Stimulated activated CD8-positive, alpha-beta memory T cell treated with anti-CD3 and anti-CD28 coated beads, Interleukin-15, amount 100 ng/mL, for 1 hour (primary cell): ENCODE results near the gene ACAP1.

Experiments used
- DNase-seq: peaks from one replicate; pipeline ENCODE4 v3.0.0-alpha.2; 2020; ENCODE audit warnings: low read depth

ACAP1 gene, protein sequence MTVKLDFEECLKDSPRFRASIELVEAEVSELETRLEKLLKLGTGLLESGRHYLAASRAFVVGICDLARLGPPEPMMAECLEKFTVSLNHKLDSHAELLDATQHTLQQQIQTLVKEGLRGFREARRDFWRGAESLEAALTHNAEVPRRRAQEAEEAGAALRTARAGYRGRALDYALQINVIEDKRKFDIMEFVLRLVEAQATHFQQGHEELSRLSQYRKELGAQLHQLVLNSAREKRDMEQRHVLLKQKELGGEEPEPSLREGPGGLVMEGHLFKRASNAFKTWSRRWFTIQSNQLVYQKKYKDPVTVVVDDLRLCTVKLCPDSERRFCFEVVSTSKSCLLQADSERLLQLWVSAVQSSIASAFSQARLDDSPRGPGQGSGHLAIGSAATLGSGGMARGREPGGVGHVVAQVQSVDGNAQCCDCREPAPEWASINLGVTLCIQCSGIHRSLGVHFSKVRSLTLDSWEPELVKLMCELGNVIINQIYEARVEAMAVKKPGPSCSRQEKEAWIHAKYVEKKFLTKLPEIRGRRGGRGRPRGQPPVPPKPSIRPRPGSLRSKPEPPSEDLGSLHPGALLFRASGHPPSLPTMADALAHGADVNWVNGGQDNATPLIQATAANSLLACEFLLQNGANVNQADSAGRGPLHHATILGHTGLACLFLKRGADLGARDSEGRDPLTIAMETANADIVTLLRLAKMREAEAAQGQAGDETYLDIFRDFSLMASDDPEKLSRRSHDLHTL

DNA sequence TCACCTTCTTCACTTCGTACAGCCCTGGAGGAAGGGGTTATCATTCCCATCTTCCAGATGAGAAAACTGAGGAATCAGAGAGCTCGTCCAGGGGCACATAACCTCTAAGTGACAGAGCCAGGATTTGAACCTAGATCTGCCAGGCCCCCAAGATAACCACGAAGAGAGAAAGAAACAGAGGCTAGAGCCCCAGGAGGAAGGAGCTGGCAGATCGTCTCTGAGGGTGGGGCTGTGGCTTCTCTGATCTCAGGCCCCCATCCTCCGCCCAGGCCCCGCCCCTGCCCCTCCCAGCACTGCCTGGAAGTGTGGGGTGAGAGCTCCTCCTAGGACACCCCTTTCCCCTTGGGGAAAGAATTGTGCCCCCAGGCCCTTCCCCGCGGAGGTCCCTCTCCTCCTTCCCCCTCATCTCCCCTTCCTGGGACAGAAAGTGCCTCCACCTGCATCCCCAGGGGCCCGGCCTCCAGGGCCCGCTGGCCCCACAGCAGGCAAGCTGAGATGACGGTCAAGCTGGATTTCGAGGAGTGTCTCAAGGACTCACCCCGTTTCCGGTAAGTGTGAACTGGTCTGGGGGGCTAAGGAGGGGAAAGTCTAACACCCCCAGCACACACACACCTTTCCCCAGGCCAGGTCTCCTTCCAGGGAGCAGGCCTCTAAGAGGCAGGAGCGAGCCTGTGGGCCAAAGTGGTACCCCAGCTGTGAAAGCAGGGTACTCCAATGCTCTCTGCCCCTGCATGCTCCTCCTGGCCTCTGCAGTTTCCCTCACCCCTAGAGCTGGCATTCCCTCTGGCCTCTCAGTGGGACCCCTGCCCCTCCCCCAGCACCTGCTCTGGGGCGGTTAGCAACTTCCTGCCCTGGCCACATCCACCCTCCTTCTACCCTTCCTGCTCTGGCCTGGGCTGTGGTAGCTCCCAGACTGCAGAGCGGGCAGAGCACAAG lies at the start of gene ACAP1:
Gene ACAP1, plus strand, starts transcription at position 290 of the 936 bp plus-strand sequence. Its CDS starts 206 bp downstream, at position 496.
- DNase-seq = peak; percentile 77

DNA sequence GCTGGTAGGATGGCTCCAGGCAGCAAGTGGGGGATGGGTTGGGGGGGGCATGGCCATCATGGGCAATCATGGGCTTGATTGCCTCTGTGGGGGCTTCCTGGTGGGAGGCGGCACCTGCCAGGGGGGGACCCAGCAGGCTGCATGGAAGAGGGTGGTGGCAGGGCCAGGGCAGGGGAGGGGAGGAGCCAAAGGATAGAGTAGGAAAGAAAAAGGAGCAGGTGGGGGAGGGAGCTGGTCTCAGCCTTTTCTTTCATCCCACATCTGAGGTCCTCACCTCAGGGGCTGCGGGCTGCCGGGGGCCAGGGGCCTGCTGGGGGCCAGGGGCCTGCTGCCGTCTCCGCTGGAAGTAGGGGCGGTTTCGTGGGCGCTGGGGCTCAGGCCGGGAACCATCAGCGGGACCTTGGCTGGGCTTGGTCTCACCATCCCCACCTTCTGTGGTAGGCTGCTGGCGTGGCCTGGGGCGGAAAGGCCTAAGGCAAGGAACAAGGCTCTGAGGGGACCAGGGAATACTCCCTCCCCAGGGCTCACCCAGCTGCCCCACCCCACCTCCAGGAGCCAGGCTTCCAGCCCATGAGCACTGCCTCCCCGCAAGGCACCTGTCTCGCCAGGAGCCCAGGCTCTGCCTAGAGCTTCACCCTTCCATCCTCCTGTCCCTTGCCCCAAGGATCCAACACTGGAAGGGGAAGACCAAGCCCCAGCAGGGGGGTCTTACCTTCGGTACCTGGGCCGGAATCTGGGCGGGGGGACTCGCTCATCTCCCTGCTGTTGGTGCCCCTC lies 46.9 kb upstream of the ACAP1 start:
- no peak for DNase-seq

DNA sequence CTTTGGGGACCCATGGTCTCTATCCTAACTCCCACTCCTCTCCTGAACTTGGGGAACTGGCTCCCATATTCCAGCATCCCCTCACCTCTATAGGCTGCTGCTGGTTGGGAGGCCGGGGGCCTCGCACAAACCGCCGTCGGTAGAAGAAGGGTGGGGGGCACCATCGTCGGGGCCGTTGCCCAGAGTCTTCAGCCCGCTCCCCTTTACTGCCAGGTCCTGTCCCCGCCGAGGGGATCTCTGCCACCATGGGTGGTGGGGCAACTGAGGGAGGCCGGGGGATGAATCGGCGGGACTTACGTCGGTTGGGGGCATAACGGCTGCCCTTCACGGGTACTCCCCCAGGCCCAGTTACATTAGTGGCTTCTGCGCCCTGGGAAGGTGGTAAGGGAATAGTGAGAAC lies 46.2 kb upstream of the ACAP1 start:
- DNase-seq = no peak

GRCh38 chr17:7290685-7291084 lies 45.6 kb upstream of the ACAP1 start:
- DNase-seq = no peak

DNA sequence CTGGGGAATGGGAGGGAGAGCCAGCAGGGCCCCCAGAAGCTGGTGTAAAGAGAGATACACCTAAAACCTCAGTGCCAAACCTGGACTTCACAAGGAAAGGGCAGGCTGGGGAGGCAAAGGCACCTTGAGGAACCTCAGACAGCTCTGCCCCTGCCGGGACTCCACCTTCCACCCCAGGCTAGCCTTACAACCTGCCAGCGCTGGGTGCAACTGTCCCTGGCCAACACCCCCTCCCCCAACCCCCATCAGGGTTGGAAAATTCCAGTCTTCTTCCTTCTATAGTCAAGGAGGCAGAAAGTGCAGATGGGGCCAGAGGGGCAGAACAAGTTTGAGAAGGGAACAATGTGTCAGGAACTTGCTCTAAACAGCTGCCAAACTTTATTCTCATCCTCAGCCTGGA lies 44.1 kb upstream of the ACAP1 start:
- no peak for DNase-seq

DNA sequence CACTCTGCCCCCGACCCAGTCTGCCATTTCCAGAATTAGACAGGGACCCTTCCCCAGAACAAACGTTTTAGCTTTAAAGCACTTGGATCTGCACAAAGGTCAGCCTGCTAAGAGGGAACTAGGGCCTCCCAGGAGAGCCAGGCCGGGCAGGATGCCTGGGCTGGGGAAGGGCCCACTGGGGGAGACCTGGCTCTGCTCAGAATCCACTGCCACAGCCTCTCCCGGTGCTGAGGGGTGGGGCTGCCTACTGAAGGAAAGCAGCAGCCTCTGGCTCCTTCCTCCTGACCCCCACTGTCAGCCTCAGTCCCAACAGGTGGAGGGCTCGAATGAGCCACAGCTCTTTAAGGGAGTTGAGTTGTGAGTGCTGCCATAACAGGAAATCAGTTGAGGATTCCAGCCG lies 43.6 kb upstream of the ACAP1 start:
- DNase-seq = no peak

- no peak for DNase-seq
These were observed 43.2 kb upstream of the ACAP1 start for GRCh38 chr17:7293159-7293558.

- no peak for DNase-seq
These were observed 42.3 kb upstream of the ACAP1 start for GRCh38 chr17:7293816-7294613.

- DNase-seq = peak; percentile 45
These were observed 41.6 kb upstream of the ACAP1 start, which contains the start of gene YBX2 for GRCh38 chr17:7294614-7295153. TSS of gene YBX2 (minus strand) at chr17:7294639. CDS start at chr17:7294500, 139 bp downstream.

DNA sequence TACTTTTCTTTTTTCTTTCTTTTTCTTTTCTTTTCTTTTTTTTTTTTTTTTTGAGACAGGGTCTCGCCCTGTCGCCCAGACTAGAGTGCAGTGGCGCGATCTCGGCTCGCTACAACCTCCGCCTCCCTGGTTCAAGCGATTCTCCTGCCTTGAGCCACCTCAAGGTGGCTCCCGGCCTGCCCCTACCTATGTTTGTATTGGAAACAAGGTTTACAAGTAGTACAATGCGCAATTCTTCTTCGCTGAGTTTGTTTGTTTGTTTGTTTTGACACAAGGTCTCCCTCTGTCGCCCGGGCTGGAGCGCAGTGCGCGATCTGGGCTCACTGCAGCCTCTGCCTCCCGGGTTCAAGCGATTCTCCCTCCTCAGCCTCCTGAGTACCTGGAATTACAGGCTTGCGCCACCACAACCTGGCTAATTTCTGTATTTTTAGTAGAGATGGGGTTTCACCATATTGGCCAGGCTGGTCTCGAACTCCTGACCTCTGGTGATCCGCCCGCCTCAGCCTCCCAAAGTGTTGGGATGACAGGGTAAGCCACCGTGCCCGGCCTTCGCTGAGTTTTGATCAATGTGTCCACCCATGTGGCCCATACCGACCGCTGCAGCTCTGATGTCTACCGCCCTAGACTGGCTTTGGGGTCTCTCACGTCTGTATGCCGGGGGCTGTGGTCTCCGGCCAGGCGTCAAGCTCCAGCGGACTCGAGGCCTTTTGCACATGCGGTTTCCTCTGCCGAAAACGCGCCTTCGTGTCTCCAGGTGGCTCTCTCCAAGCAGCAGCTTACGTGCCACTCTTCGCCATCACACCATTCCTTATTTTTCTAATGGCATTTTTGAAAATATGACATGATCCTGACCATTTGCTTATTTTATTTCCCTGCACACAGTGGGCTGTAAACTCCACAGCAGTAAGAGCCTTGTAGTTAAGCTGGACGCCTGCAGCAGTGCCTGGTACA lies 40.8 kb upstream of the ACAP1 start:
- DNase-seq = no peak

DNA sequence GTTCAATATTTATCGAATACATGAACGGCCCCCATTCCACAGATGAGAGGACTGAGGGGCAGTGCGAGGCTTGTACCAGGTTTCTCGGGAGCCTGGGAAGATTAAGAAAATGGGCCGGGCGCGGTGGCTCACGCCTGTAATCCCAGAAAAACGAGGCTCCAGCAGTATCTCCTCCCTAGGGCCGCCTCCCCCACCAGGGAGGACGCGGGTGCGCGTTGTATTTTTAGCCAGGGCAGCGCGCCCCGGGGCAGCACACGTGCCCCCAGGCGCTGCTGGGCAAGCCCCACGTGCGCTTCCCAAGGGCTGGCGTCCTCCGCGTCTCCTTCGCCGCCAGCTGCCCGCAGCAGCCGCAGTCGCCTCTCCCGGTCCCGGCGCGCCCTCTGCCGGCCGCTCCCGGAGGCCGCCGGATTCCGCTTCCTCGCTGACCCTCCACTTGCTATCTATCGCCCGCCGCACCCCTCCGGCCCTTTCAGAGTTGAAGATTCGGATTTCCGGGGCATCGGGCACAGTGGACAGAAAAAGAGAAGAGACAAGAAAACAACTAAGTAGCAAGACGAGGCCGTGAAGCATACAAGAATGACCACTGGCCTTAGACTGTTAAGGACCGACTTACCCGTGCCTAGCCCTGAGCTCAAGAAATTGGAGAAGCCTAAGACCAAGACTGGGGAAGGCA lies 40.0 kb upstream of the ACAP1 start:
- DNase-seq = peak; percentile 26

DNA sequence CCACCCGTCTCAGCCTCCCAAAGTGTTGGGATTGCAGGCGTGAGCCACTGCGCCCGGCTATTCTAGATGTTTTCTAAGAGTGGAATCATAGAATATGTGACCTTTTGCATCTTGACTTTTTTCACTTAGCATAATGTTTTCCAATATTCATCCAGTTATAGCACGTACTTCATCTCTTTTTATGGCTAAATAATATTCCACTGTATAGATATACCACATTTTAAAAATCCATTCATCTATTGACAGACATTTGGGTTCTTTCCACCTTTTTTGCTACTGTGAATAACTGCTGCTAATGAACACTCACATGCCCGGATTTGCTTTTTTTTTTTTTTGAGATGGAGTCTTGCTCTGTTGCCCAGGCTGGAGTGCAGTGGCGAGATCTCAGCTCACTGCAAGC lies 32.1 kb upstream of the ACAP1 start:
- no peak for DNase-seq

- DNase-seq = peak; percentile 100
These were observed 29.2 kb upstream of the ACAP1 start, which contains the start of gene EIF5A for GRCh38 chr17:7306911-7307685. TSS of gene EIF5A (plus strand) at chr17:7307628. CDS start at chr17:7309636, 2,008 bp downstream.

DNA sequence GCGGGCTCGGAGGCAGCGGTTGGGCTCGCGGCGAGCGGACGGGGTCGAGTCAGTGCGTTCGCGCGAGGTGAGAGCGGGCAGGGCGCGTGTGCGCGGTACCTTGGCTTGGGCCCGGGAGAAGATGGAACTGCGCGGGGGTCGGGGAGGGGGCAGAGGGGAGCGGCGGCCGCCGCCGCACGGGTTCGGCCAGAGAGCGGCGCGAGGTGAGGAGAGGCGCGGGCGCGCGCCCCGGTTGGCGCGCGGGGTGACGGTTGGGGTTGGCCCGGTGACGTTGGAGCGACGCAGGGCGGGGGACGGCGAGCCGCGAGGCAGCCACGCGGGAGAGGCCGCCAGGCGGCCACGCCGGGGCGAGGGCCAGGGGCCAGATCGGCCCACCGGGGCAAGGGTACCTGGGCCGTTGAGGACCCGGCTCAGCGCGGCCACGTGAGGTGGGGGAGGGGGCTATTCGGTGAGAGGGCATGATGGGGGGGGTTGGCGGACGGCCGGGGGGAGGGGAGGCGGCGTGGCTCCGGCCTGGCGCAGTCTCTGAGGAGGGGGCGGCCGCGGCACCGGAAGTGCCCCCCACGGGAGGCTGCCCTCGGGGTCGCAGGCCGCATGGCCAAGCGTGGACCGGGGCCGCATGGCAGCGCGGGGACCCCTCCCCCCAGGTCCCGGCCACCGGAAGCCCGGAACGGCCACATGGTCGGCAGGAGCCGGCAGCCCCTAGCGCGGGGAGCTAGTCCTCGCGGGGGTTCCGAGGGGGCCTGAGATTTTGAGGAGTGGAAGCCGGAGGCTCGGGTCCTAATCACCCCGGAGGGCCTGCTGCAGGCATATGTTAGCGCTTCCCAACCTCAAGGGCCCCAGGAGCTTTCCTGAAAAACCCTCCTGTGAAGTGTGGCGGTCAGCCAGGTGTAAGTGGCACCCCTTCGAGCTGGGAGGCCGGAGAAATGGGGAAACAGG lies 28.4 kb upstream of the ACAP1 start:
- DNase-seq = no peak

GRCh38 chr17:7308625-7309433 lies 27.5 kb upstream of the ACAP1 start:
- DNase-seq = peak; percentile 69

DNA sequence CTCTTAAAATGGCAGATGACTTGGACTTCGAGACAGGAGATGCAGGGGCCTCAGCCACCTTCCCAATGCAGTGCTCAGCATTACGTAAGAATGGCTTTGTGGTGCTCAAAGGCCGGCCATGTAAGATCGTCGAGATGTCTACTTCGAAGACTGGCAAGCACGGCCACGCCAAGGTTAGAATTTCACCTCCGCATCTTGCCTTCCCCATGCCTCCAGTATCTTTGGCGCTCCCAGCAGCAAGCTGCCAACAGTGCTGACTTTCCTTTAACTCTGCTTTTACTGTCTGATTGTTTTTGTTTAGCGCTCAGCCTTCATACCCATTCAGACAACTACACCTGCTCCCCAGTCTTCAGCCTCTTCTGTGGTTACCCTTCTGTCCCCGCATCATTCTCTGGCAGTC lies 26.7 kb upstream of the ACAP1 start:
- no peak for DNase-seq
